Measurements from ENCODE around the gene SRPX.

DNA sequence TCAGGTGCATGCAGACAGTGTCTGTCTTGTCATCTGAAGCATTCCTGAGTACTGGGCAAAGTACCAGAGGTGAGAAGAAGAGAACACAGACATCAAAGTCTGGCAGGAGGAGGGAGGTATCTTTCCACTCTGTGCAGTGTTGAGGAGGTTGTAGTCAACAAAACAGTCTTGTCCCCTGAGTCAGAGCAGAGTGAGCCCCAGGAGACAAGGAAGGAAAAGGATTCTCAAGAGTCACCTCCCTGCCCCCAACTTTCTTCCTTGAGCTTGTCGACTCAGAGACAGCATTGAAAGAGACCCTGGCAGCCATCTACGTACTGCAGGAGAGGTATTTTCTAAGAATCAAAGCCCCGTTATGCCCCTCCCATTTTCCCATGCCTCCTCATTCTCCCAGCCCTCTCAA, 4.4 kb upstream of the SRPX start:
- TF ChIP-seq CTCF (IDR thresholded peaks at IDR 0.05; ENCODE audit: low read length) (no peak), EZH2 (IDR thresholded peaks at IDR 0.05; ENCODE audit: borderline replicate concordance, low read length) (no peak)

Measured in OCI-LY1 (cell line).